Measurements from ENCODE around the gene PIP5K1B.

PIP5K1B gene

DNA sequence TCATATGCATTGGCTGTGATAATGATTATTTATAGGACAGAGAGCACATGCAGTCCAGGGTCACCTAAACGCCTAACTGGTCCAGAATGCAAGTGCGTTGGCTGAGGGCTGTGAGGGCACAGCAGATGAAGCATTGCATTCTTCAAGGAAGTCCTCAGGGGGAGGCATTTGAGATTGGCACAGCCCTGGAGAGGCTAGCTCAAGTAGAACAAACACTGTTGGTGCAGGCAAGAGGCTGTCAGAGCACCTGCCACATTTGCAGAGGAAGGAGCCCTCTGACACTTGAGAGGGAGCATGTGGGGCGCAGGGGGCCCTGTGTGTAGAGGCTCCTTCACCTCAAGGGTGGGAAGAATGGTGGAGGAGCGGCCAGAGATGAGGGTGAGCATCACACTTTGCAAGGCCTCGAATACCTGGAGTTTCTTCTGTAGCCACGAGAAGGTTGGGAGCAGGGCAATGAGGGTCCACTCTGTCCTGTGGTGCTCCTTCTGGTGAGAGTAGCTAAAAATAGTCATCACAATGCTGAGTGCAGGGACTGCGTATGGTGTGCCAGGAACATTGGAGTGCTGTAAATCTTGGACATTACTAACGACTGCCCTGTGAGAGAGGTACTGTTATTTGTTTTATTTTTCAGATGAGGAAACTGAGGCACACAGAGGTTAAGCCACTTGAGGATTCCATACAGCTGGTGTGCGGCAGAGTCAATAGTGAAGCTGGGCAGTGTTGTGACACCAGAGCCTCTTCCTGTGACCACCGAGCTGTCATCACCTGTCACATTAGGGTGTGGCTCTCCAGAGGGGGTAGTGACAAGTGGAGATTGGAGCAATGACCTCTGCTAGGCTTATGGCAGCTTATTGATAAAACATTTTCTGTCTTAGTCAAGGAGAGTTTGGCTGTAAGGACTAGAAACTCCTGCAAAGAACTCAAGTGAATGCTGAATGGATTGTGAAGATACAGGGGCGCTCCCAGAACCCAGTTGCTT, 100.2 kb downstream of the PIP5K1B start:
- Histone ChIP-seq H3K4me2 (ENCODE audit: low read depth, low read length) (no peak overlapping the region), H3K79me2 (ENCODE audit: low read length) (peaks cover 18% of the 10 kb centered on the region; the same call in 1 of the 2 replicates), H3F3A (ENCODE audit: insufficient read depth, low read length) (peaks cover 10% of the 10 kb centered on the region), H3K9ac (ENCODE audit: low read length) (no peak overlapping the region), H3K9me3 (replicated peaks; ENCODE audit: insufficient read depth, low read length) (no peaks in the 10 kb centered on the region), H3K9me2 (replicated peaks; ENCODE audit: insufficient read depth, low read length) (no peaks in the 10 kb centered on the region), H2AFZ (ENCODE audit: low read length) (no peak overlapping the region), H4K20me1 (ENCODE audit: insufficient read depth, low read length) (no peaks in the 10 kb centered on the region), H3K4me3 (ENCODE audit: low read length) (no peak overlapping the region), H3K36me3 (replicated peaks; ENCODE audit: insufficient read depth, low read length) (no peaks in the 10 kb centered on the region), H3K27me3 (replicated peaks; ENCODE audit: insufficient read depth, low read length) (no peaks in the 10 kb centered on the region), H3K4me1 (ENCODE audit: low read length) (peaks cover 47% of the 10 kb centered on the region), H3K27ac (ENCODE audit: low read length) (no peak overlapping the region)
- TF ChIP-seq EZH2phosphoT487 (IDR thresholded peaks at IDR 0.05; ENCODE audit: low read length) (no peak), EZH2 (optimal IDR thresholded peaks at IDR 0.05; ENCODE audit: low read depth, low read length) (no peak)
- no peak for DNase-seq

DNA sequence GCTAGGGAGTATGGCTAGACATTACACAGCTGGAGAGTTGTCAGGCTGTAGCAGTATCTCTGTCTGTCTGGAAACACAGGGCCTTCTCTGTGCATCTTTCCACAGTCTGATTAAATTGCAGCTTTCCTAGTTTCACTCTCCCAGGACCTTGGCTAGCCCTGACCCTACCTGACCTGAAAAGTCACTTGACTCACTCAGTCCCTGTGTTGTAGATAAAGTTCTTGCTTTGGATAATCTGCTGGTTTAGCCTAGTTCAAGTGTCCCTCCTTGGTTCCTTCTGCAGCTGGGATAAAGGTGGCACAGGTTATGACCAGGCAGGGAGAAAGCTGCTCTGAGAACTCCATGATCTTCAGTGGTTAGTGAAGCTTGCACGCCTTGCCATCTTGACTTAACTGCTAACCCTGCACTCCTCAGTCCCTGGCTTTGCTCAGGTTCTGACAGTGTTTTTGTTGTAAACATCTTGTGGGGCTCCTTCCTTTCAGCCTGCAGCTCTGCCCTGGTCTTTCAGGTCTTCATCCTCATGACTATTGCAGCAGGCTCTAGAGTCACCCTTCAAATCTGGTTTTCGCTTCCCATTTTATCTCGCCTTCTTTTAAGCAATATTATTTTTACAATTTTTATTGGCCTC, 101.0 kb downstream of the PIP5K1B start:
- H3K9ac ChIP-seq (ENCODE audit: low read length) = no peak overlapping the region
- H3K4me3 ChIP-seq (ENCODE audit: low read length) = no peak overlapping the region
- H3K4me2 ChIP-seq (ENCODE audit: low read depth, low read length) = no peak overlapping the region
- H3K4me1 ChIP-seq (ENCODE audit: low read length) = peaks cover 45% of the 10 kb centered on the region
- DNase-seq = no peak
- H3K79me2 ChIP-seq (ENCODE audit: low read length) = peaks cover 14% of the 10 kb centered on the region; the same call in 1 of the 2 replicates
- no peaks in the 10 kb centered on the region for H3K9me3 ChIP-seq (replicated peaks; ENCODE audit: insufficient read depth, low read length)
- H3K27me3 ChIP-seq (replicated peaks; ENCODE audit: insufficient read depth, low read length) = no peaks in the 10 kb centered on the region
- H3K27ac ChIP-seq (ENCODE audit: low read length) = no peak overlapping the region
- H3K9me2 ChIP-seq (replicated peaks; ENCODE audit: insufficient read depth, low read length) = no peaks in the 10 kb centered on the region
- H3F3A ChIP-seq (ENCODE audit: insufficient read depth, low read length) = peaks cover 10% of the 10 kb centered on the region
- H2AFZ ChIP-seq (ENCODE audit: low read length) = no peak overlapping the region
- no peaks in the 10 kb centered on the region for H4K20me1 ChIP-seq (ENCODE audit: insufficient read depth, low read length)
- no peaks in the 10 kb centered on the region for H3K36me3 ChIP-seq (replicated peaks; ENCODE audit: insufficient read depth, low read length)
- TF ChIP-seq EZH2 (optimal IDR thresholded peaks at IDR 0.05; ENCODE audit: low read depth, low read length) (no peak), EZH2phosphoT487 (IDR thresholded peaks at IDR 0.05; ENCODE audit: low read length) (no peak)
- TF ChIP-seq, protein P1, sequence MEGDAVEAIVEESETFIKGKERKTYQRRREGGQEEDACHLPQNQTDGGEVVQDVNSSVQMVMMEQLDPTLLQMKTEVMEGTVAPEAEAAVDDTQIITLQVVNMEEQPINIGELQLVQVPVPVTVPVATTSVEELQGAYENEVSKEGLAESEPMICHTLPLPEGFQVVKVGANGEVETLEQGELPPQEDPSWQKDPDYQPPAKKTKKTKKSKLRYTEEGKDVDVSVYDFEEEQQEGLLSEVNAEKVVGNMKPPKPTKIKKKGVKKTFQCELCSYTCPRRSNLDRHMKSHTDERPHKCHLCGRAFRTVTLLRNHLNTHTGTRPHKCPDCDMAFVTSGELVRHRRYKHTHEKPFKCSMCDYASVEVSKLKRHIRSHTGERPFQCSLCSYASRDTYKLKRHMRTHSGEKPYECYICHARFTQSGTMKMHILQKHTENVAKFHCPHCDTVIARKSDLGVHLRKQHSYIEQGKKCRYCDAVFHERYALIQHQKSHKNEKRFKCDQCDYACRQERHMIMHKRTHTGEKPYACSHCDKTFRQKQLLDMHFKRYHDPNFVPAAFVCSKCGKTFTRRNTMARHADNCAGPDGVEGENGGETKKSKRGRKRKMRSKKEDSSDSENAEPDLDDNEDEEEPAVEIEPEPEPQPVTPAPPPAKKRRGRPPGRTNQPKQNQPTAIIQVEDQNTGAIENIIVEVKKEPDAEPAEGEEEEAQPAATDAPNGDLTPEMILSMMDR (IDR thresholded peaks at IDR 0.05; ENCODE audit: low read length) = no peak

DNA sequence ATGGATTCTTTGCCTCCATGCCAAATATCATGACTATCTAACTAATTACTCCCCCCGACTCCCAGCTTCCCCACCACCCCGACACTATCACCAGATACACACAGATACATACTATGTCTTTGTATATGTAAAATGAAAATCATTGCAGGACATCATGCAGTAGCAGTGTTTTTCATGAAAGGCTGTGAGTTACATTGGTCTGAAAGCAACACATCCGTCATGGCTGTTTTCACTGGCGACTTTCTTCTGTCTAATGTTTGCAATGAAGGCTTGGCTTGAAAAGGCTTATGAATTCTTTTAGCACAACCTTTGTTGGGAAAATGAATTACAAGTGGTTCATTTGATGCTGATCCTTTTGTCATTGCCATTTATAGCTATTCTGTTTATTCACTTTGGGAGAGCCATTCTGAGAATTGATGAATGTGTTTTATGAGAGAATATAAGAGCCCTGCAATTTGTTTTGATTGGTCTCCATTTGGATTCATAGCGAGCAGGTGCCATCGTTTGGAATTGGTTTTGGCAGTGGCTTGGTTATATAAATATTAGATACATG, 103.4 kb downstream of the PIP5K1B start:
- H3K27me3 ChIP-seq (replicated peaks; ENCODE audit: insufficient read depth, low read length) = no peaks in the 10 kb centered on the region
- no peak overlapping the region for H3K4me3 ChIP-seq (ENCODE audit: low read length)

More for the DNA sequence above, 103.4 kb downstream of the PIP5K1B start:
- Histone ChIP-seq H3K36me3 (replicated peaks; ENCODE audit: insufficient read depth, low read length) (no peaks in the 10 kb centered on the region), H3K79me2 (ENCODE audit: low read length) (peaks cover 9% of the 10 kb centered on the region; the same call in 1 of the 2 replicates), H4K20me1 (ENCODE audit: insufficient read depth, low read length) (no peaks in the 10 kb centered on the region), H3K4me2 (ENCODE audit: low read depth, low read length) (no peak overlapping the region), H3K27ac (ENCODE audit: low read length) (no peak overlapping the region), H3K9me2 (replicated peaks; ENCODE audit: insufficient read depth, low read length) (no peaks in the 10 kb centered on the region), H2AFZ (ENCODE audit: low read length) (no peak overlapping the region), H3K9ac (ENCODE audit: low read length) (no peak overlapping the region), H3F3A (ENCODE audit: insufficient read depth, low read length) (no peaks in the 10 kb centered on the region), H3K9me3 (replicated peaks; ENCODE audit: insufficient read depth, low read length) (no peaks in the 10 kb centered on the region), H3K4me1 (ENCODE audit: low read length) (peaks cover 23% of the 10 kb centered on the region)
- no peak for TF ChIP-seq EZH2phosphoT487 (IDR thresholded peaks at IDR 0.05; ENCODE audit: low read length)
- TF ChIP-seq, protein P1 (IDR thresholded peaks at IDR 0.05; ENCODE audit: low read length) = no peak
- TF ChIP-seq EZH2 (optimal IDR thresholded peaks at IDR 0.05; ENCODE audit: low read depth, low read length) = no peak
- DNase-seq = no peak

Data from MM.1S (cell line).